HEK293T (cell line): ENCODE measurements around the gene METTL3.

Source experiments
- FOXM1 ChIP-seq: fragments of 450-650 bp; IDR thresholded peaks from 2 replicates; pipeline ENCODE4 v1.6.1; 2017; ENCODE audit warnings: mild to moderate bottlenecking, borderline replicate concordance
- SP1 ChIP-seq: fragments of 450-650 bp; IDR thresholded peaks from 2 replicates; pipeline ENCODE4 v1.6.1; 2017
- TARDBP ChIP-seq: fragments of 450-650 bp; IDR thresholded peaks from 2 replicates; pipeline ENCODE4 v1.6.1; 2016
- ZNF384 ChIP-seq: fragments of 450-650 bp; IDR thresholded peaks from 2 replicates; pipeline ENCODE4 v1.6.1; 2016

GRCh38 chr14:21467616-21468015 lies 43.5 kb downstream of the METTL3 start:
- TF ChIP-seq ZNF384 = no peak
- no peak for TF ChIP-seq FOXM1
- TF ChIP-seq TARDBP = no peak
- no peak for TF ChIP-seq SP1
